Measurements from ENCODE around the gene SPRY2. TPM values are rescaled to one million over a fixed set of nuclear protein-coding genes. Genes with fewer than 3 reads are reported as not detected.

The SPRY2 gene
- total and polyA plus RNA-seq, 2 donors (not counting 3 experiments of a cell fraction or from before 2014, with no cell fraction given): 26.2 to 52.3 TPM

DNA sequence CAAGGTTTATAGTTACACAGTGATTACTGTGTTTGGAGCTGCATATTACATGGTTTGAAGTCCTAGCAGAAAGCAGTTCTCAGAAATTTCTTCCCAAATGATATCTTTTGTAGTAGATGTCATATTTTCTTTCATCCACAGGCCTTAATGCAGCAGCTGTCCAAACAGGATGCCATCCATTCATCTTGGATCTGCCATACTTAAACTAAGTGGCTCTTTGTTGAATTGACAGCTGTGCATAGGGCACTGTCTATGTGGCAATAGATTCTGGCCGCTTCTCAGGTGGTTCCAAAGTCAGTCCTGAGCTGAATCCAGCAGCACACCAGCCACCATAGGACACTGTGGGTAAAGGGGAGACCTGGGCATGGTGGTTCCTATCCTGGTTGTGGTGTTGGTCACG lies 41.6 kb upstream of the SPRY2 start:
- DNase-seq (ENCODE audit: low read depth, low spot score) (no peak), FAIRE-seq (no peak)
- Histone ChIP-seq H3K79me2 (ENCODE audit: control insufficient read depth, insufficient read depth, low read length) (no peaks in the 10 kb centered on the region), H3K9me1 (replicated peaks; ENCODE audit: control insufficient read depth, extremely low read depth, insufficient read depth, low read length) (no peaks in the 10 kb centered on the region), H3K36me3 (ENCODE audit: control insufficient read depth in 2 of 2, extremely low read depth in 1 of 2, insufficient read depth in 2 of 2, low read length in 2 of 2) (no peaks in the 10 kb centered on the region), H3K4me2 (ENCODE audit: insufficient read depth, low read length) (no peak overlapping the region), H3K9me3 (replicated peaks; ENCODE audit: control insufficient read depth, insufficient read depth, low read length) (no peaks in the 10 kb centered on the region), H2AFZ (ENCODE audit: low read depth, low read length) (no peak overlapping the region), H4K20me1 (replicated peaks; ENCODE audit: control insufficient read depth, extremely low read depth, insufficient read depth, low read length) (no peaks in the 10 kb centered on the region), H3K27me3 (ENCODE audit: control insufficient read depth in 2 of 2, insufficient read depth in 2 of 2, low read length in 2 of 2) (no peaks in the 10 kb centered on the region), H3K27ac (ENCODE audit: insufficient read depth, low read depth, low read length) (no peak overlapping the region), H3K4me1 (ENCODE audit: control insufficient read depth, extremely low read depth, insufficient read depth, low read length) (no peaks in the 10 kb centered on the region), H3K9ac (replicated peaks; ENCODE audit: extremely low read depth, insufficient read depth, low read length) (no peak overlapping the region), H3K4me3 (replicated peaks in 1 of 3; ENCODE audit: insufficient read depth in 1 of 3, low read depth in 1 of 3, low read length in 3 of 3) (no peak overlapping the region)
- BruUV-seq (replicated peaks): no TSS peak
- TF ChIP-seq MYC (IDR thresholded peaks at IDR 0.05; ENCODE audit: low read depth, low read length) (no peak), EZH2 (IDR thresholded peaks at IDR 0.05; ENCODE audit: borderline replicate concordance, low read depth, low read length, severe bottlenecking) (no peak), POLR2A (IDR thresholded peaks at IDR 0.05; ENCODE audit: low read depth, low read length) (no peak), FOS (IDR thresholded peaks at IDR 0.05; ENCODE audit: borderline replicate concordance, insufficient read depth, low read length) (no peak), POLR2AphosphoS5 (IDR thresholded peaks at IDR 0.05; ENCODE audit: insufficient read depth, low read depth, low read length) (no peak), JUN (IDR thresholded peaks at IDR 0.05; ENCODE audit: borderline replicate concordance, insufficient read depth, insufficient read length, low read depth) (no peak), GATA2 (IDR thresholded peaks at IDR 0.05; ENCODE audit: insufficient read depth, insufficient read length, low read depth, low read length) (no peak)
- TF ChIP-seq, protein P1, sequence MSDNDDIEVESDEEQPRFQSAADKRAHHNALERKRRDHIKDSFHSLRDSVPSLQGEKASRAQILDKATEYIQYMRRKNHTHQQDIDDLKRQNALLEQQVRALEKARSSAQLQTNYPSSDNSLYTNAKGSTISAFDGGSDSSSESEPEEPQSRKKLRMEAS (IDR thresholded peaks at IDR 0.05; ENCODE audit: insufficient read depth, insufficient read length): no peak
- TF ChIP-seq, protein P2, sequence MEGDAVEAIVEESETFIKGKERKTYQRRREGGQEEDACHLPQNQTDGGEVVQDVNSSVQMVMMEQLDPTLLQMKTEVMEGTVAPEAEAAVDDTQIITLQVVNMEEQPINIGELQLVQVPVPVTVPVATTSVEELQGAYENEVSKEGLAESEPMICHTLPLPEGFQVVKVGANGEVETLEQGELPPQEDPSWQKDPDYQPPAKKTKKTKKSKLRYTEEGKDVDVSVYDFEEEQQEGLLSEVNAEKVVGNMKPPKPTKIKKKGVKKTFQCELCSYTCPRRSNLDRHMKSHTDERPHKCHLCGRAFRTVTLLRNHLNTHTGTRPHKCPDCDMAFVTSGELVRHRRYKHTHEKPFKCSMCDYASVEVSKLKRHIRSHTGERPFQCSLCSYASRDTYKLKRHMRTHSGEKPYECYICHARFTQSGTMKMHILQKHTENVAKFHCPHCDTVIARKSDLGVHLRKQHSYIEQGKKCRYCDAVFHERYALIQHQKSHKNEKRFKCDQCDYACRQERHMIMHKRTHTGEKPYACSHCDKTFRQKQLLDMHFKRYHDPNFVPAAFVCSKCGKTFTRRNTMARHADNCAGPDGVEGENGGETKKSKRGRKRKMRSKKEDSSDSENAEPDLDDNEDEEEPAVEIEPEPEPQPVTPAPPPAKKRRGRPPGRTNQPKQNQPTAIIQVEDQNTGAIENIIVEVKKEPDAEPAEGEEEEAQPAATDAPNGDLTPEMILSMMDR (IDR thresholded peaks at IDR 0.05; ENCODE audit: extremely low read depth in 1 of 2, insufficient read depth in 1 of 2, low read depth in 1 of 2, low read length in 2 of 2): no peak
- intact Hi-C loops (cut with micrococcal nuclease): no loop called here
- ChIA-PET CTCF (no interaction called here), POLR2A (no interaction called here)
- dilution Hi-C loops (cut with MboI; ENCODE audit: extremely low pct_ligation_motif_present, low sequenced_read_pairs): no loop called here
